GM18499 (cell line): Measurements from ENCODE around the gene APC2.
"Not testable (repeated sequence)": the region's sequence is repeated elsewhere in the genome, so short reads cannot be mapped to it uniquely, and the experiment has no call there.

Experiments used
- ATAC-seq: cut with Tn5 transposase; IDR thresholded peaks from one replicate; pipeline ENCODE4 v1.9.1; 2021; ENCODE audit warnings: moderate number of reproducible peaks; ENCODE audit not compliant: insufficient read depth, unreplicated experiment

The APC2 gene

DNA sequence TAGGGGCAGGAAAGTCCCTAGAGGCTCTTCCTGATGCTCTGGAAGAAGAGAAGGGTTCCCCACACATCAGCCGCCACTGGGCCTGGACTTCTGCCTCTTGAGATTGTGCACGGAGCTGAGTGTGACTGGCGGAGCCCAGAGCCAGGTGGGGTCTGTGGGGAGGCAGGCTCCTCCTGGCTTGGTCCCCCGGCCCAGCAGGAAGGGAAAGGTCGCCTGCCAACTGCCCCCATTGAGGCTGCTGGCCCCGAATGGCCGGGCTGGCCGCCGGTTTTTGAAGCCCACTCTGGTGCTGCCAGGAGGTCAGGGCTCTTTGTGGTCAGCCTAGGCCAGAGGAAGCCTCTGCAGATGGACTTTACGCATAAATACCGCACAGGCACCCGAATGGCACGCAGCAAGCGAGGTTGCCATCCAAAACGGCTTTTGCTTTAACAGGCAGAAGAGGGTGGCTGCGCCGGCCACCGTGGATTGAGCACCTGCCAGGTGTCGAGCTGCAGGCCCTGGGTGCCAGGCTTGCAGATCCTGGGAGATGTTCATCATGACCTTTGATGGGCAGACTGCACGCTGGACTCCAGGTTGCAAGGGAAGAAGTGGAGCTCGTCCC is 37.5 kb upstream of the APC2 start:
- ATAC-seq, result no peak

DNA sequence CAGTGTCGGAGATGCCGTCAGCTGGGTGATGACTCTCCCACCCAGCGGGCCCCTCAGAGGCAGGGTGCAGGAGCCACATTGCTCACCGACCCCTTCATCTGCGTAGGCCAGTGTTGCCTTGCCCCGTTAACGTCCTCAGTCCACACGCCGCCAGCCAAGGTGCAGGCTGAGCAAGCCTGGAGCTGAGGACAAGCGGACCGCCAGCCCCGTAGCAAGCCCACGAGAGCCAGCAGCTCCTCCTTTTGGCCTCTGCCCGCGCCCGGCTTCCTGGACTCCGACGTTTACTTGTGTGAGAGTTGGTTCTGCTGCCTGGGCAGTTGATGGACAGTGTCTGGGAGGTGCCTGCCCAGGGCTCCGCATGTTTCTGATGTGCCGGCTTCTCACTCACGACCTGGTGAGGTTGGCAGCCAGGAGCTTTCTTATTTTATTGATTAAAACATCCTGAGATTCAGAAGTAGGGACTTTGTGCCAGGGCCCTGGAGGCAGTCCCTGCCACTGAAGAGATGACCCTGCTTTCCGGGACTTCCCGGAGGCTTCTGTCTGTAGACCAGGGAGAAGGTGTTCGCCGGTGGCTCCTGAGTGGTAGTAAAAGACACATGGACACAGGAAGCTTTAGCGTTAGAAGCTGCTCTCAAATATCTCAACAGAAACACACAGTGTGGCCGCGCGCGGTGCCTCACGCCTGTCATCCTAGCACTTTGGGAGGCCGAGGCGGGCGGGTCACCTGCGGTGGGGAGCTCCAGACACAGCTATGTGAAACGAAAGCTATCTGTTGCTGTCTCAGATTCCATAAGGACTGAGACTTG is 36.7 kb upstream of the APC2 start:
- no peak for ATAC-seq

DNA sequence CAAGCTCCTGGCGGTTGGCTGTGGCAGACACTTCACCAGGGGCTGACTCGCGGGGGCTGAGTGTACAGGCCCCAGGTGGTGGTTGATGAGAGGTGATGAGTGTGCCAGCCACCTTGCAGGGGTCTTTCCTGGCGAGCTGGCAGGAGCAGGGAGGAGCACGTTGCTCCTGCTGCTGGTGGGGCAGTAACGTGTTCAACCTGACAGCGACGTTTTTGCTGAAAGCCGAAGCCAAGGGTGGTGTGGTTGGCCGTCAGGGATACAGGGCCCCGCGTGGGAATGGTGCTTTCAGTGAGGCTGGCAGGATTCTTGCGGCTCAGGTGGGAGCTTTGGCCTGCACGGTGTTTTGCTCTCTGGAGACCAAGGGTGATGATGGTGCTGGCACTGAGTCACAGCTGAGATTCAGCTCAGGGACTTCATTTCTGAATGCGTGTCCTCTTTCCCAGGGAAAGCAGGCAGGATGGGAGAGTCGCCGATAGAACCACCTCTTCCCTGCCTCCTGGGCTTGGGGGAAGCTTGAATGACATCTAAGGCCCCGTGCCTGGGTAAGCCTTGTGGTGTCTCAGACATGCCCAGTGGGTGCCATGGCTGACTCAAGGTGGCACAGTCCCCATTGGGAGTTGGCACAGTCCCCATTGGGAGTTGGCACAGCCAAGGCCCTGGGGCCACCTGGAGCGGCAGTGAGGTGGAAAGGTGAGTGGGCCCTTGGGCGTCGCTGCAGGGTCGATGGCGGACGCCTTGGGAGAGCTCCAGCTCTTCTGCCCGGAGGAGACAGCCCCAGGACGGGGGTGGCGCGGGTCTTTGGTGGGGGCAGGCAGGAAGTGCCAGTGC is 33.7 kb upstream of the APC2 start:
- no peak for ATAC-seq

DNA sequence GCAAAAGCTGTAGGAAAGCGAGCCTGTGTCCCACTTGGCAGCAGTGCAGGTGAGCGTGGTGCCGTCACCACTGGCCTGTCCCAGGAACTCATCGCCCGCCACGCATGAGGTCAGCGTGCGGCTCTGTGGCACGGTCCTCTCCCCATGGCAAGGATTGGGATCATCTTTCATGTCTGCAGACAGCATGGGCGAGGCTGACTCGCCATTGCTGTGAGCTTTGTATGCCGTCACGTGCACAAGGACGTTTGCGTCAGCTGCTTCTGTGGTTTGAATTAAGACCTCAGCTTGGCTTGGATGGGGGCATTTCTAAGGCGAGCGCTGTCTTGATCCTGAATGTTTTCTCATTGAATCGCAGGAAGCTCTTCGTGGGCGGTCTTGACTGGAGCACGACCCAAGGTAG is 32.8 kb upstream of the APC2 start:
- no peak for ATAC-seq

DNA sequence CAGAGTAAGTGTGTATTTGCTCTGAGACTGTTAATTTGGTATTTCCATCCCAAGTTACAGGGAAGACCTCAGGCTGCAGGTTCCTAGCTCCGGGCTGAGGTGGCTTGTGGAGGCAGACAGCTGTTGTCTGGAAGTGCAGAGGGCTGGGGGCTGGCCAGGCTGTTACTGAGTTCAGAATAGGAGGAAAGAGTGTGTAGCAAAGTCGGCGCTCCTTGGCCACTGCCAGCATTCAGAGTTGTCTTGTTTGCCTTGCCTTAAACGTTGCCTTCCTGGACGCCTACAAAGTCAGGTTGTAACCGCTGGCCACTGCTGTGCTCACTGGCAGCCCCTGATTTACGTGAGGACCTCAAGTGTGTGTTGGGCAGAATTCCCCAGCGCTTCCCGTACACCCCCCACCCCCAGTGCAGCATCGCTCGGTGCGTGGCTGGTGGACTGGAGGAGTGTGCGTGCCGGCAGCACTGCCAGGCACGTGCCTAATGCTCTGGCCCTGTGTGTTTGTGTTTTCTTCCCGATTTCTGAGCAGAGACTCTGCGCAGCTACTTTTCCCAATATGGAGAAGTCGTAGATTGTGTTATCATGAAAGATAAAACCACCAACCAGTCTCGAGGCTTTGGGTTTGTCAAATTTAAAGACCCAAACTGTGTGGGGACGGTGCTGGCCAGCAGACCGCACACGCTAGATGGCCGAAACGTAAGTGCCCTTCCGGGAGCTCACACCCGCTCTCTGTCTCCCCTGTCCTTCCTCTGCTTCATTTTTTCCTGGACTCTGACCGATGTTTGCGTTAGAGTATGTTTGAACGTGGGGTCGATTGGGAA is 32.0 kb upstream of the APC2 start:
- no peak for ATAC-seq

DNA sequence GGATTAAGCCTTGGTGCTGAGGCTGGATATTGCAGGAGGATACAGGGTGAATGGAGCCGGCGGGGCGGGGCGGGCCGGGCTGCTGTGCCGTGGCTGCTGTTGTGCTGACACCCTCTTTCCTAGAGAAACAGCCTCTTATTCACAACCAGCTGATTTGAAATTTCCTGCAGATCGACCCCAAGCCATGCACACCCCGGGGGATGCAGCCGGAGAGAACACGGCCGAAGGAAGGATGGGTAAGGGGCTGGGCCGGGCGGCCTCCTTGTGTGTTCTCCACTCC is 31.5 kb upstream of the APC2 start:
- ATAC-seq, result no peak

DNA sequence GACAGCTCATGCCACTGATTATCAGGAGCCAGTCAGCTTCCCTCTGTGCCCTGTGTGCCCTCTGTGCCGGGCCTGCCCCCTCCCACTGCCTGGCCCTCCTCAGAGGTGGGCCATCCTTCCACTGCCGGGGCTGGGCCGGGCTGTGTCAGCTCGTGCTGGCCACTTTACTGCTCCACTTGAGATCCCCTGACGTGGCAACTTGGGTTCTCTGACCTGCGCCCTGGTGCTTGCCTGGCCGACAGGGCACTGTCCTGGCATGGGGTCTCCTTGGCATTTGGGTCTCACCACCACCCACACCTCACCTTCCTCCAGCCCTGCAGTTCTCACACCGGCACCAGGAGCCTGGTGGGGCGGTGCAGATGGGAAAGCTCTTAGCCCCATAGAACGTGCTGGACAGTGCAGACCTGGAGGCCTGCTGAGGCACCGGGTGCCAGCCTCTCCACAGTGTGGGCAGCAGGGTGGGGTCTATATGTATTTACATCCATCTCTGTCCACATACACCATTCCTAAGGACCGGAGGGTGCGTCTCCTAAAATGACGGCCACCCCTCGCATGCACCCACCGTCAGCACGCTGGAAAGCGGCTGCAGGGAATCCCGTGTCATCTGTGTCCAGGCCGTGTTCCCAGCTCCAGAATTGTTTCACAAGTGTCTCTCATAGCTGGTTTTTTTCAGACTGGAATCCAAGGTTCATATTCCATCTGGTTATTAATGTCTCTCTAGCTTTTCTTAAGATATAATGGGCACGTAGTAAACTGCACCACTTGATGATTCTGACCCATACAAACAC is 30.8 kb upstream of the APC2 start:
- no peak for ATAC-seq

DNA sequence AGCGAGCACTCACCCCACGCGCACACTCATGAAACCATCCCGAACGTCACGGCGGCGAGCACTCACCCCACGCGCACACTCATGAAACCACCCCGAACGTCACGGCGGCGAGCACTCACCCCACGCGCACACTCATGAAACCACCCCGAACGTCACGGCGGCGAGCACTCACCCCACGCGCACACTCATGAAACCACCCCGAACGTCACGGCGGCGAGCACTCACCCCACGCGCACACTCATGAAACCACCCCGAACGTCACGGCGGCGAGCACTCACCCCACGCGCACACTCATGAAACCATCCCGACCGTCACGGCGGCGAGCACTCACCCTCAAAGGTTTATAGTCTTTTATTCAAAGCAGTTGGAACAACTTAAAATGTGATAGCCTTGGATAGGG is 29.8 kb upstream of the APC2 start:
- not testable (repeated sequence) for ATAC-seq

DNA sequence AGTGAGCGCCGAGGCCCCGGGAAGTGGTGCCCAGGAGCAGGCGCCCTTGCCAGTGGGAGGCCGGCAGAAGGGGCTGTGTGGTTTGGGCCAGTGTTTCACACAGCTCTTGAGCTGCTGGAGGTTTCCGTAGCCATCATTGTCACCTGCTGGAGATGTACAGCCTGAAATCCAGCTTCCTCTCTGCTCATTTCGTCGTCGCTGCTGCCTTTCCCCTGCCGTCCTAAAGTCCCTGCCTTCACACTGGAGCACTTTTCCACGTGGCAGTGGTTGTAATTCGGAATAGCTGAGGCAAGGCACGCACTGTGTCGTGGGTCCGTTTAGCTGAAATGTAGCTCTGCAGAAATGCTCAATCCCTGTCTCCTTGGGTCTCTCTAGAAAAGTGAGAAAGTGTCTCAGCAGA is 29.3 kb upstream of the APC2 start:
- ATAC-seq, result no peak

DNA sequence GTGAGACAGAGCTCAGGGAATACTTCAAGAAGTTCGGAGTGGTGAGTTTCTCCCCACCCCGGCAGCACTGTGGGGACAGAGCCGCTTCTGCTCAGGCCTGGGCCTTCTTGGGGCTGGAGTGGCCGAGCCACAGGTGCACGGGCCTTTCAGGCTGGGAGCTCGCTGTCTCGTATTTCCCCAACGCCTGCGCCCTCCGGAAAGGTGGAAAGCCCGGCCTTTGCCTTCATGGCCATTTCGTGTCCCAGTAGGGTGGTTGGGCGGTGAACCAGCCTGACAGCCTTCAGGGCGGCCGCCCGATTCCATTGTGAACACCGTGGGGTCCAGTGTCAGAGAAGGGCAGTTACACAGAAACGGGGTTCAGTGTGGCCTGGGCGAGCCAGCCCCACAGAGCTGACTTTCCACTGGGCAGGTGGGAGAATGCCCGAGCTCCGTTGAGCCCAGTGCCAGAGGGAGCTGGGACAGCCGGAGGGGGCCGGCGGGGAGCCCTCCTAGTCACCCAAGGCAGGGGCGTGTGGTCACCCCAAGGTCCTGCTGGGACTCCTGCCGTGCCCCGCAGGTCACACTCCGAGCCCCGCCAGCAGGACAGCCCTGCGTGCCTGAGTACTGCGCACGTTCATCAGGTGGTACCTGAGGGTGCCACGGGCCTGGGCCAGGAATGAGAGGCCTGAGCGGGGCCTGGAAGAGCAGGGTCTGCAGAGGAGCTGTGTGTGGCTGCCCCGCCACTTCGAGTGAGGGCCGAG is 28.5 kb upstream of the APC2 start:
- no peak for ATAC-seq

DNA sequence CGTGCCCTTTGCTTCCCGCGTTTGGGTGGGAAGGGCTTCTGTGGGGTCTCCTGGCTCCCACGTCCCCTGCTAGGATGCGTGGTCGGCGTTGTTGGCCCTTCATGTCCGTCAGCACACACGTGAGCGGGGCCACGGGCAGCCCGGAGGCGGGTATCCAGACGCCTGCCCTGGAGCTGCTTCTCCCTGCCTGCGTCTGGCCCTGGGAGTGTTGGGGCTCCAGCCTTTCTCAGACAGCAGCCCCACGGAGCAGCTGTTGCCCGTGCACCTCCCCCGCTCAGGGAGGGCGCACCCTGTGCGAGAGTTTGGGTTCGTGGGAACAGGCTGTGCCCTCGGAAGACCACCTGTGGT is 28.0 kb upstream of the APC2 start:
- no peak for ATAC-seq

DNA sequence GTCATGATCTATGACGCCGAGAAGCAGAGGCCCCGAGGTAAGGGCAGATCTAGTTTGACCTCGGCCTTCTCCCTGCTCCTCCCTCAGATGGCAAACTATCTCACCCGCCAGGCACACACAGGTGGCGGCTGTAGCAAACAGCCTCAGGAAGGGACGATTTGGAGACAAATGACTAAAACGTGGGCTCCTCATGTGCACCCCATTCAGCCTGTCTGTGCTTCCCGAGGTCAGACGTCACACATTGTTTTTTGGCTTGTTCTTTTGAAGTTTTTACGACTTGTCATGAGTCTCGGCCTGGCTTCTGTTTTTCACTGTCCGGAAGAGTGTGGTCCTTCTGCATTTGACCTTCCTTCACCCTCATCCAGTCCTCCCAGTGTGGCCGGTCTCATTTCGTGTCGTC is 27.6 kb upstream of the APC2 start:
- ATAC-seq, result no peak

DNA sequence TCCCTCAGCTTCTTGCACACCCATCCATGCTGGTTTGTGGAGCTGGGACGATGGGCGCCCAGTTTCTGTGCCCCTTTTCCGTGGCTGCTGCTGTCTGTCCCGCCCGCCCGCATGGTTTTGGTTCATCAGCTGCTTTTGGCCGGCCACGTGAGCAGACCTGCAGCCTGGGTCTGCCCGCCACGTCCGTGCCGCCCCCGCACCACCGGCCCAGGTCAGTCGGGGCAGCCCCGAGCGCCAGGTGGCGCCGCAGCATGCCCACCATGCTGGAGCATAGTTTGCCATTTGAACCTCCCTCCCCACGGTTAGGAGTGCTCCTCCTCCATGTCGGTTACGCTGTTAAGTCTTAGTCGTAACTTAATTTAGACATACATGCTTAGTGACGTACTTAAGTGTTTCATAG is 27.0 kb upstream of the APC2 start:
- ATAC-seq, result no peak

DNA sequence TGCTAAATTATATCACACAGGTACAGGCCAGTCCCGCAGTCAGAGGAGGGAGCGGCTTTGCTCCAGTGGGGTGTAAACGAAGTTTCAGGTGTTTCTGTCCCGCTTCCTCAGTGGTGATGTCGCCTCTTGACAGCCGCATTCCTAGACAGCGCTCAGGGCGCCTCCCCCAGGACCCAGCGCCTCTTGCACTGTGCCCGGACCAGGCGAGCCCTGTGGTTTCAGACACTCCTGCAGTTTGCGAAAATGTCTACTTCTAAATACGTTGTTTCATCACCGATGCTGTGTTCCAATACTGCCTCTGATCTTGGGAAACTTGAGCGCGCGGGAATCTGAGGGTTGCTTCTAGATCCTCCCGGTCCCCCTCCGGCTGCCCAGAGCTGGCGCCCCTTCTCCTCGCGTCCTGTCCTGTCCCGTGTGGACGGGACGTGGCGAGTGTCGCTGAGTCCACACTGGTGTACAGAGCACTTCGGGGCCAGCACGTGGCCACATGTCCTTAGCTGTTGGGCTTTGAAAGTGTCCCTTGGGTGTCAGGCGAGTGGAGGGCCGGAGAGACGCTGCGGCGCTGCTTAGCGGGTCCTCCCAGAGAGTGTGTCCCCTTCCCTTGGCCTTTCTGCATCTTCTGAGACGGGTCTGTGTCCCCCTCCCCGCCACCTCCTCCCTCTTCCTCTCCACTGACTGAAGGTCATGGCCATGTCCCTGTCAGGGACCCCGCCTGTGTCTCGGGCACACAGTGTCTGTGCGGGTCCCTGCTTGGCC is 26.3 kb upstream of the APC2 start:
- ATAC-seq, result no peak

DNA sequence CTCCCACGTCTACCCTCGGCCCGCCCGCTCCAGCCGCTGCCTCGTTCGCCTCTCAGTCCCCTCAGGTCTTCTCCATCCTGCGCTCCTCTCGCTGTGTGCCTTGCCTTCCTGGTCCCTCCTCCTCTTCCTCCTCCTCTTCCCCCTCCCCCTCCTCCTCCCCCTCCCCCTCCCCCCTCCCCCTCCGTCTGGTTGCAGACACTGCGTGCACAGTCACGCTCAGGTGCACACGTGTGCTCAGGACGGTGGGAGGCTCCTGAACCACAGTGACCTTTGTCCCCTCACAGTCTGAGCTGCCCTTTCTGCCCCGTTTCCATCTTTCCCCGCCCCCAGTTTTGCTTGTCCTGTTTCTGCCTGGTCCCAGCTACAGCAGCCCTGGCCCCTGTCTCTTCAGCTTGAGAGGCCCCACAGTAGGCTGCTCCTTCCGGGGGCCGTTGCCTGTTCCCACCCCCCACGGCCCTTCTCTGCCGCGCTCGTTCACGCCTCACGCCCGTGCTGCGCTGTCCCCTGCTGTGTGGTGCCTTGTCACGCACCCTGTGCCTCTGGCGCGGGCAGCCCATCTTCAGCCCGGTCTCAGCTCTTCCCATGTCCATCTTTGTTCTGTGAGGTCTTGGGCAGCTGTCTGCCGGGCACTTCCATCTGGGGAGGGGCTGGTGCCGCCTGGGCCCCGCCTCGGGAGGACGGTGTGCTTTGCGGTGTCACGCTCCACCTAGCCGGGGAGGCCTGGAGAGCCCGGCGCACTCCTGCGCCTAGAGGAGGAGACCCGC is 25.5 kb upstream of the APC2 start:
- no peak for ATAC-seq

DNA sequence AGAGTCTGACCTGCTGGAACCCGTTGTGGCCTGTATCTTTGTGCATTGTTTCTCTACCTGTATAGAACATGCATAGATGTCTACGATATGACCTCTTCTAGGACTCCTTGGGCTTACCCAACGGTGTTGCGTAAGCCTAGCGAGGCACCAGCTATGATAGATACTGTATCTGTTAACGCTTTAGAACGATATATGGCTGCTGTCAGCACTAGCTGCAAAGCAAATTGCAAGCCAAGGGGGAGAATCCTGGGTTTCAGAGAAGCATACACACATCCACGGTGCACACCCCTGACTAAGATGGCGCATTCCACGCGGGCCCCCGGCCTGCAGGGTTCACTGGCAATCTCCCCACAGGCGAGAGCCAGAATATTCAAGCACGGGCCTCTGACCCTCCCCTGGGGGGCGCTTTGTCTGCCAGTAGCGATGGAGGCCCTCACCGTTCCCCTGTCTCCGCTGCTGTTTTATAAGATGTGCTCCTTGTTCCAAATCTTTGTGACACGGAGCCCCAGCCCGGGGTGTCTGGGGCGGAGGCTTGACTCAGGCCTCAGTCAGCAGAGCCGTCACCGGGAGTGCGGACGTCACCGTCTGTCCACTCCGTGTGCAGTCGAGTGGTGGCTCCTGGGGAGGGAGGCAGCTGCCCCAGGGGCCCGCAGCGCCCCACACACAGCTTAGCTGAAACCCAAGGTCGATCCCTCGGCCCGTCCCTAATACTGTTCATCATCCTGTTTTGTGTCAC is 24.7 kb upstream of the APC2 start:
- no peak for ATAC-seq

DNA sequence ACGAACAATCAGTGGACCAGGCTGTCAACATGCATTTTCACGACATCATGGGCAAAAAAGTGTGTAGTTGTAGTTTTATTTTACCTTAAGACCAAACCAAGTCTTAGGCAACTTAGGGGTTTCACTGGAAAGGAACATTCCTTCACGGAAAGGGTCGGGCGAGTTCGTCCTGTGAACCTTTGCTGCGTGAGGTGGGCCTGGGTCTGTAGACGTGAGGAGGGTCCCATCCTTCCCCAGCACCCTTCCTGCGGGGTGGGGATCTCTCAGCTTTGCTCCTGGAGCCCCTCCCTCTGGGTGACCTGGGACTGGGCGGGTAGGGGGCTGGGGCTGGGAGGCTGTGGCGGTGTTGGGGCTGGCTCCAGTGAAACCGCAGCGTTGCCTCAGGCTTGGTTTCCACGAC is 24.0 kb upstream of the APC2 start:
- ATAC-seq, result no peak
